Cardiac septum (tissue), 1 donor: ENCODE measurements around the gene KRTAP4-2. TPM values are rescaled to one million over a fixed set of nuclear protein-coding genes. Genes with fewer than 3 reads are reported as not detected.

Experiments
- total RNA-seq: library from RNA; stranded (reverse); fragmentation: NEBNext Ultra II Directional; extraction: Animal tissue kit (Norgen Biotek cat#: 25700); gene quantifications from one replicate; pipeline ENCODE4 v1.2.1, GENCODE V29; 2021
- donor health status: DM: no; HTN: no; CAD: no.

KRTAP4-2 gene
- total RNA-seq, 1 donor from 2014 or later: not detected

Other genes starting within 250 kb of the KRTAP4-2 start
- 0.13 TPM for gene KRT23, start 240.6 kb downstream of the KRTAP4-2 start, total RNA-seq
- gene KRT39, start 211.3 kb downstream of the KRTAP4-2 start, total RNA-seq: not detected
- not detected for gene KRT40, start 193.9 kb downstream of the KRTAP4-2 start, total RNA-seq
- gene KRTAP3-3, start 184.1 kb downstream of the KRTAP4-2 start, total RNA-seq: not detected
- gene KRTAP3-2, start 178.3 kb downstream of the KRTAP4-2 start, total RNA-seq: not detected
- not detected for gene KRTAP3-1, start 169.1 kb downstream of the KRTAP4-2 start, total RNA-seq
- gene KRTAP1-5, start 151.0 kb downstream of the KRTAP4-2 start, total RNA-seq: not detected
- not detected for gene KRTAP1-4, start 148.0 kb downstream of the KRTAP4-2 start, total RNA-seq
- not detected for gene KRTAP1-3, start 143.3 kb downstream of the KRTAP4-2 start, total RNA-seq
- gene KRTAP1-1, start 136.8 kb downstream of the KRTAP4-2 start, total RNA-seq: not detected
- not detected for gene KRTAP2-1, start 130.9 kb downstream of the KRTAP4-2 start, total RNA-seq
- gene KRTAP2-2, start 123.0 kb downstream of the KRTAP4-2 start, total RNA-seq: not detected
- gene KRTAP2-3, start 118.1 kb downstream of the KRTAP4-2 start, total RNA-seq: not detected
- not detected for gene KRTAP2-4, start 112.3 kb downstream of the KRTAP4-2 start, total RNA-seq
- gene KRTAP4-7, start 94.1 kb downstream of the KRTAP4-2 start, total RNA-seq: not detected
- gene KRTAP4-8, start 80.1 kb downstream of the KRTAP4-2 start, total RNA-seq: not detected
- not detected for gene KRTAP4-16, start 76.0 kb downstream of the KRTAP4-2 start, total RNA-seq
- not detected for gene KRTAP4-9, start 72.8 kb downstream of the KRTAP4-2 start, total RNA-seq
- not detected for gene KRTAP4-11, start 59.8 kb downstream of the KRTAP4-2 start, total RNA-seq
- not detected for gene KRTAP4-12, start 54.0 kb downstream of the KRTAP4-2 start, total RNA-seq
- not detected for gene KRTAP4-6, start 37.7 kb downstream of the KRTAP4-2 start, total RNA-seq
- not detected for gene KRTAP4-5, start 28.4 kb downstream of the KRTAP4-2 start, total RNA-seq
- not detected for gene KRTAP4-4, start 17.5 kb downstream of the KRTAP4-2 start, total RNA-seq
- gene KRTAP4-3, start 10.0 kb downstream of the KRTAP4-2 start, total RNA-seq: not detected
- gene KRTAP4-1, start 6.7 kb upstream of the KRTAP4-2 start, total RNA-seq: not detected
- gene KRTAP9-1, start 11.7 kb upstream of the KRTAP4-2 start, total RNA-seq: not detected
- gene KRTAP9-2, start 48.4 kb upstream of the KRTAP4-2 start, total RNA-seq: not detected
- not detected for gene KRTAP9-3, start 54.2 kb upstream of the KRTAP4-2 start, total RNA-seq
- not detected for gene KRTAP9-8, start 59.8 kb upstream of the KRTAP4-2 start, total RNA-seq
- not detected for gene KRTAP9-4, start 71.5 kb upstream of the KRTAP4-2 start, total RNA-seq
- not detected for gene KRTAP9-9, start 77.2 kb upstream of the KRTAP4-2 start, total RNA-seq
- not detected for gene KRTAP9-6, start 87.2 kb upstream of the KRTAP4-2 start, total RNA-seq
- gene KRTAP9-7, start 97.5 kb upstream of the KRTAP4-2 start, total RNA-seq: not detected
- not detected for gene KRTAP29-1, start 124.6 kb upstream of the KRTAP4-2 start, total RNA-seq
- not detected for gene KRTAP16-1, start 131.1 kb upstream of the KRTAP4-2 start, total RNA-seq
- not detected for gene KRTAP17-1, start 137.5 kb upstream of the KRTAP4-2 start, total RNA-seq
- not detected for gene KRT33A, start 172.6 kb upstream of the KRTAP4-2 start, total RNA-seq
- not detected for gene KRT33B, start 191.6 kb upstream of the KRTAP4-2 start, total RNA-seq
- not detected for gene KRT34, start 204.1 kb upstream of the KRTAP4-2 start, total RNA-seq
- not detected for gene KRT31, start 219.4 kb upstream of the KRTAP4-2 start, total RNA-seq
- gene KRT37, start 246.4 kb upstream of the KRTAP4-2 start, total RNA-seq: not detected